Chondrocyte (in vitro differentiated cells): ENCODE data around the gene NOX4. TPM values are rescaled to one million over a fixed set of nuclear protein-coding genes. Genes with fewer than 3 reads are reported as not detected.
"Not testable (repeated sequence)": the region's sequence is repeated elsewhere in the genome, so short reads cannot be mapped to it uniquely, and the experiment has no call there.

Experiments
- DNase-seq: peaks from one replicate; pipeline ENCODE4 v3.0.0; 2021; ENCODE audit warnings: mixed read lengths, low spot score
- H3K27ac Mint-ChIP-seq: one replicate; pipeline ENCODE4 v1.8.0; 2021; ENCODE audit warnings: mild to moderate bottlenecking, moderate library complexity, mixed read lengths; ENCODE audit not compliant: unreplicated experiment
- H3K27me3 Mint-ChIP-seq: 2 replicates; pipeline ENCODE4 v1.8.0; 2021; ENCODE audit warnings: low read depth, mixed read lengths
- H3K36me3 Mint-ChIP-seq: 2 replicates; pipeline ENCODE4 v1.8.0; 2021; ENCODE audit warnings: low read depth, mixed read lengths
- H3K4me1 Mint-ChIP-seq: 2 replicates; pipeline ENCODE4 v1.8.0; 2021; ENCODE audit warnings: low read depth, mild to moderate bottlenecking, mixed read lengths
- H3K4me3 Mint-ChIP-seq: one replicate; pipeline ENCODE4 v1.8.0; 2021; ENCODE audit warnings: mild to moderate bottlenecking, moderate library complexity, mixed read lengths; ENCODE audit not compliant: unreplicated experiment
- H3K9me3 Mint-ChIP-seq: 2 replicates; pipeline ENCODE4 v1.8.0; 2021; ENCODE audit warnings: low read depth, mixed read lengths
- CTCF ChIP-seq: fragments of 200-600 bp; sonication (generic); IDR thresholded peaks from 2 replicates; pipeline ENCODE4 v1.5.0; 2021; ENCODE audit warnings: antibody characterized with exemption, mild to moderate bottlenecking, moderate library complexity
- total RNA-seq: library from RNA; stranded (reverse); gene quantifications from 3 replicates; pipeline ENCODE4 v1.2.1, GENCODE V29; 2021

Gene NOX4
- total RNA-seq, 1 donor from 2014 or later = 39.1 TPM

- TF ChIP-seq CTCF = no peak
- no peak overlapping the region for H3K4me3 Mint-ChIP-seq
- peaks cover 4% of the 10 kb centered on the region for H3K4me1 Mint-ChIP-seq
- peaks cover 17% of the 10 kb centered on the region for H3K36me3 Mint-ChIP-seq
- H3K27ac Mint-ChIP-seq = no peak overlapping the region
- no peaks in the 10 kb centered on the region for H3K9me3 Mint-ChIP-seq
- H3K27me3 Mint-ChIP-seq = no peaks in the 10 kb centered on the region
- DNase-seq = no peak
Measured at GRCh38 chr11:89355646-89356045, 135.5 kb downstream of the NOX4 start.

GRCh38 chr11:89354513-89354912 lies 136.7 kb downstream of the NOX4 start:
- H3K27ac Mint-ChIP-seq, DNase-seq, H3K9me3 Mint-ChIP-seq, H3K4me3 Mint-ChIP-seq, H3K27me3 Mint-ChIP-seq, H3K4me1 Mint-ChIP-seq: not testable (repeated sequence)
- peaks cover 20% of the 10 kb centered on the region for H3K36me3 Mint-ChIP-seq

- Mint-ChIP-seq H3K36me3 (peaks cover 20% of the 10 kb centered on the region), H3K4me3 (no peak overlapping the region), H3K27me3 (no peaks in the 10 kb centered on the region), H3K27ac (peak overlapping the region; percentile 1), H3K4me1 (peaks cover 34% of the 10 kb centered on the region), H3K9me3 (no peaks in the 10 kb centered on the region)
- no peak for DNase-seq
- TF ChIP-seq CTCF = no peak
Measured at GRCh38 chr11:89347071-89347470, 144.1 kb downstream of the NOX4 start.

GRCh38 chr11:89346601-89347000 lies 144.6 kb downstream of the NOX4 start:
- H3K36me3 Mint-ChIP-seq = peaks cover 18% of the 10 kb centered on the region
- TF ChIP-seq CTCF = no peak
- no peak overlapping the region for H3K27ac Mint-ChIP-seq
- H3K27me3 Mint-ChIP-seq = no peaks in the 10 kb centered on the region
- H3K9me3 Mint-ChIP-seq = no peaks in the 10 kb centered on the region
- no peak overlapping the region for H3K4me3 Mint-ChIP-seq
- no peak for DNase-seq
- peaks cover 36% of the 10 kb centered on the region for H3K4me1 Mint-ChIP-seq

- not testable (repeated sequence) for H3K27me3 Mint-ChIP-seq, H3K4me3 Mint-ChIP-seq
Measured at GRCh38 chr11:89342880-89343572, 148.1 kb downstream of the NOX4 start.

DNA sequence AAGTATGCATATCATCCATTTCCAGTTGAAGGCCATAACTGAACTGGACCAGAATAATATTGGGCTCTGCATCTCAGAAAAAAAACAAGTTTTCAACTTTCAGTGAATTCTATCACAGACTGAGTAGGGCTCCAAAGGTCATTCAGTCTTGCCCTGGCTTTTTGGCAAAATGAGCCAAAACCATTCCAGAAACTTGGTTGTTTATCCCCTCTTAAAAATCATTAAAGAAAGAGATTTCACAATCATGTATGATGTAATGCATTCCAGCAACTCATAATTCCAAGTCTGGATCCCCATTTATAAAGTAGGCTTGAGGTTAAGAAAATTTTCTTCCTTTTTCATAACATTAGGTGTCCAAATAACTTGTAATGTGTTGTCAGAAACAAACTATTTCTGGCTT lies 150.7 kb downstream of the NOX4 start:
- H3K9me3 Mint-ChIP-seq, H3K27me3 Mint-ChIP-seq, H3K4me3 Mint-ChIP-seq, DNase-seq: not testable (repeated sequence)
- Mint-ChIP-seq H3K4me1 (peaks cover 53% of the 10 kb centered on the region), H3K27ac (peak overlapping the region; percentile 45), H3K36me3 (peaks cover 24% of the 10 kb centered on the region)

More at GRCh38 chr11:89342880-89343572, 148.1 kb downstream of the NOX4 start:
- peaks cover 56% of the 10 kb centered on the region for H3K4me1 Mint-ChIP-seq
- H3K27ac Mint-ChIP-seq = peak overlapping the region; percentile 65
- H3K9me3 Mint-ChIP-seq, DNase-seq: not testable (repeated sequence)
- H3K36me3 Mint-ChIP-seq = peaks cover 20% of the 10 kb centered on the region

DNA sequence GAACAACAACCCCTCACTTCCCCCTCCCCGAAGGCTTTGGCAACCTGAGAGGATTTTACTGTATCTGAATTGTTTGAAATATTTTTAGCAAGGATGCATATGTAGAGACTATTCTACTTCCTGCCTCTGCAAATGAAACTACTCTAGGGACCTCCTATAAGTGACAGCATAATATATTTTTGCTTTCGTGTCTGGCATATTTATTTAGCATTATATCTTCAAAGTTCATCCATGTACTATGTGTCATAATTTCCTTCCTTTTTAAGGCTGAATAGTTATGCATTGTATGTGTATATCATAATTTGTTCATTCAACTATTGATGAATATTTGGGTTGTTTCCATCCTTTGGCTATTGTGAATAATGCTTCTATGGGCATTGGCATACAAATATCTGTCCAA lies 153.1 kb downstream of the NOX4 start:
- H3K4me1 Mint-ChIP-seq = peaks cover 49% of the 10 kb centered on the region
- peaks cover 24% of the 10 kb centered on the region for H3K36me3 Mint-ChIP-seq
- H3K9me3 Mint-ChIP-seq, H3K4me3 Mint-ChIP-seq, H3K27ac Mint-ChIP-seq, DNase-seq, H3K27me3 Mint-ChIP-seq: not testable (repeated sequence)

DNA sequence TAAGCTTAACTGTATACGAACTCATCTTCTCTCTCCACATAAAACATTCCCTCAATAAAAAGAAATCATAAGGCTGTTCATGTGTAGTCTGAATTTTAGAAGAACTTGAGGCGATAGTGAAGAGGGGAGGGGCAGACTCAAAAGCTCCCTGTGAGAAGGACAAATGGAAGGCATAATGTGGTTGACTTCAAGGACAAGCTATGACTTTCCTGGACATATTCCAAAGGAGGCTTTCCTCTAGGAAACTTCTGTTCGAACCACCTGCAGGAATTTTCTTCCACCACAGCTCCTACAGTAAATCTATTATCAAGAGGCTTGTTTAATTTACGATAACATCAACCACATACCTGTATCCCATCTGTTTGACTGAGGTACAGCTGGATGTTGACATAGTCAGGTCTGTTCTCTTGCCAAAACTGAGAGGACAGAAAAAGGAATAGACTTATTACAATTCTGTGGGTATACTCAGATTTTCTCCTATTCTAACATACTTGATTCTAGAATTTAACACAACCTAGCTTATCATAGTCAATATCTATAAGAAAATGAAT lies 154.0 kb downstream of the NOX4 start:
- Mint-ChIP-seq H3K4me1 (peaks cover 41% of the 10 kb centered on the region), H3K36me3 (peaks cover 24% of the 10 kb centered on the region)
- not testable (repeated sequence) for H3K9me3 Mint-ChIP-seq, H3K27ac Mint-ChIP-seq, H3K27me3 Mint-ChIP-seq, DNase-seq, H3K4me3 Mint-ChIP-seq
